IMR-90 (cell line): ENCODE results near the gene PSAP. TPM values are rescaled to one million over a fixed set of nuclear protein-coding genes. Genes with fewer than 3 reads are reported as not detected.

Source experiments
- ATAC-seq: fragments of 200-7000 bp; cut with Tn5 transposase; 2 replicates; pipeline ENCODE4 v1.9.1; 2020; ENCODE audit warnings: low read depth, mild to moderate bottlenecking, moderate library complexity
- BruUV-seq: library from RNA; stranded (reverse); fragments of 400-500 nt; replicated peaks from 2 replicates; lab custom pipeline; 2021; lab: Mats Ljungman, UMichigan
- CTCF ChIA-PET: fragments of 300-600 bp; formaldehyde crosslinking; extraction: SDS; loops from one replicate; lab custom pipeline; 2021; ENCODE audit warnings: antibody characterized with exemption; lab: Yijun Ruan, JAX
- POLR2A ChIA-PET: fragments of 300-600 bp; sonication (Branson Sonifier 250); formaldehyde crosslinking; loops from one replicate; lab custom pipeline; 2022; ENCODE audit warnings: antibody characterized with exemption; ENCODE audit not compliant: unreplicated experiment; lab: Charles Lee
- DNase-seq: peaks from one replicate; pipeline ENCODE4 v3.0.0; 2013
- H2AFZ ChIP-seq: replicated peaks from 2 replicates; pipeline ENCODE3; 2013; ENCODE audit warnings: low read length, mild to moderate bottlenecking; ENCODE audit not compliant: poor library complexity
- H2AK5ac ChIP-seq: 2 replicates; pipeline ENCODE4 v1.6.1; 2013; ENCODE audit warnings: low read depth, low read length, inconsistent platforms
- H2AK9ac ChIP-seq: replicated peaks from 2 replicates; pipeline ENCODE3; 2013; ENCODE audit warnings: mild to moderate bottlenecking, low read depth, low read length, moderate library complexity; ENCODE audit not compliant: poor library complexity
- H2BK120ac ChIP-seq: 2 replicates; pipeline ENCODE4 v1.6.1; 2013; ENCODE audit warnings: low read depth, low read length, inconsistent platforms
- H2BK15ac ChIP-seq: 3 replicates; pipeline ENCODE4 v1.6.1; 2013; ENCODE audit warnings: low read depth, low read length, inconsistent platforms
- H2BK20ac ChIP-seq: 2 replicates; pipeline ENCODE4 v1.6.1; 2013; ENCODE audit warnings: low read depth, mild to moderate bottlenecking, inconsistent platforms, low read length, moderate library complexity
- H2BK5ac ChIP-seq: 2 replicates; pipeline ENCODE4 v1.6.1; 2013; ENCODE audit warnings: mild to moderate bottlenecking, low read depth, low read length, inconsistent platforms; ENCODE audit not compliant: poor library complexity, severe bottlenecking
- H3K14ac ChIP-seq: replicated peaks from 2 replicates; pipeline ENCODE4 v1.6.1; 2013; ENCODE audit warnings: low read depth, low read length, inconsistent platforms
- H3K18ac ChIP-seq: 2 replicates; pipeline ENCODE4 v1.6.1; 2013; ENCODE audit warnings: low read depth, low read length, control low read depth
- H3K23ac ChIP-seq: 2 replicates; pipeline ENCODE4 v1.6.1; 2013; ENCODE audit warnings: low read depth, low read length, inconsistent platforms
- H3K27ac ChIP-seq: 2 replicates; pipeline ENCODE4 v1.5.1; 2013; ENCODE audit warnings: mild to moderate bottlenecking, control low read depth, low read length; ENCODE audit not compliant: insufficient read depth
- H3K27me3 ChIP-seq: 2 replicates; pipeline ENCODE4 v1.6.1; 2013; ENCODE audit warnings: low read length; ENCODE audit not compliant: control insufficient read depth, insufficient read depth
- H3K36me3 ChIP-seq: 2 replicates; pipeline ENCODE4 v1.6.1; 2013; ENCODE audit warnings: low read length, mixed read lengths; ENCODE audit not compliant: control insufficient read depth, insufficient read depth
- H3K4ac ChIP-seq: 2 replicates; pipeline ENCODE4 v1.6.1; 2013; ENCODE audit warnings: low read depth, low read length, inconsistent platforms
- H3K4me1 ChIP-seq: 2 replicates; pipeline ENCODE4 v1.6.1; 2013; ENCODE audit warnings: low read length, mixed read lengths; ENCODE audit not compliant: control insufficient read depth, insufficient read depth
- H3K4me2 ChIP-seq: 2 replicates; pipeline ENCODE4 v1.6.1; 2013; ENCODE audit warnings: low read depth, mild to moderate bottlenecking, control low read depth, low read length, moderate library complexity
- H3K4me3 ChIP-seq: 2 replicates; pipeline ENCODE4 v1.5.1; 2013; ENCODE audit warnings: low read depth, mild to moderate bottlenecking, control low read depth, low read length, moderate library complexity; ENCODE audit not compliant: insufficient read depth
- H3K56ac ChIP-seq: 2 replicates; pipeline ENCODE4 v1.6.1; 2013; ENCODE audit warnings: low read length, inconsistent platforms; ENCODE audit not compliant: insufficient read depth; ENCODE audit errors: extremely low read depth
- H3K79me1 ChIP-seq, 2 experiments: 2 replicates each; pipeline ENCODE4 v1.6.1; 2013; ENCODE audit warnings: low read length in 2 of 2, inconsistent platforms in 1 of 2, low read depth in 1 of 2
- H3K9ac ChIP-seq: 2 replicates; pipeline ENCODE4 v1.6.1; 2013; ENCODE audit warnings: low read depth, low read length, control low read depth
- H3K9me1 ChIP-seq: 2 replicates; pipeline ENCODE4 v1.6.1; 2013; ENCODE audit warnings: low read length, inconsistent platforms; ENCODE audit not compliant: insufficient read depth
- H3K9me3 ChIP-seq: 2 replicates; pipeline ENCODE4 v1.6.1; 2013; ENCODE audit warnings: low read length; ENCODE audit not compliant: control insufficient read depth, insufficient read depth
- H4K20me1 ChIP-seq: 2 replicates; pipeline ENCODE4 v1.6.1; 2013; ENCODE audit warnings: low read length, inconsistent platforms; ENCODE audit not compliant: insufficient read depth
- H4K5ac ChIP-seq: 2 replicates; pipeline ENCODE4 v1.6.1; 2013; ENCODE audit warnings: mild to moderate bottlenecking, low read depth, low read length, control low read depth
- H4K8ac ChIP-seq, 2 experiments: 2 replicates each; pipeline ENCODE4 v1.6.1; 2013; ENCODE audit warnings: low read depth in 2 of 2, low read length in 2 of 2, control low read depth in 1 of 2, inconsistent platforms in 1 of 2
- H4K91ac ChIP-seq: 2 replicates; pipeline ENCODE4 v1.6.1; 2013; ENCODE audit warnings: low read depth, low read length, inconsistent platforms; ENCODE audit not compliant: insufficient read depth
- BHLHE40 ChIP-seq: fragments of 150-350 bp; IDR thresholded peaks from 2 replicates; pipeline ENCODE4 v1.6.1; 2016; ENCODE audit warnings: mild to moderate bottlenecking, low read depth, low read length
- NFE2L2 ChIP-seq: fragments of 150-350 bp; IDR thresholded peaks from 2 replicates; pipeline ENCODE4 v1.6.1; 2016; ENCODE audit warnings: low read depth, mild to moderate bottlenecking, low read length
- POLR2A ChIP-seq: IDR thresholded peaks from 2 replicates; pipeline ENCODE4 v1.6.1; 2012; ENCODE audit warnings: mild to moderate bottlenecking, low read depth, low read length
- RAD21 ChIP-seq: IDR thresholded peaks from 2 replicates; pipeline ENCODE4 v1.6.1; 2012; ENCODE audit warnings: low read length, improper control_type of control experiment
- RCOR1 ChIP-seq: IDR thresholded peaks from 2 replicates; pipeline ENCODE4 v1.6.1; 2012; ENCODE audit warnings: mild to moderate bottlenecking, low read length, improper control_type of control experiment; ENCODE audit not compliant: insufficient replicate concordance
- WGBS, 2 experiments: methylation state at CpG; one replicate each; pipeline versions ENCODE4 v1.1.5 to v1.1.7; 2013; ENCODE audit warnings: missing lambda C conversion rate in 2 of 2; ENCODE audit not compliant: insufficient read length in 1 of 2; ENCODE audit errors: extremely low coverage in 2 of 2; 5-methylcytosine and 5-hydroxymethylcytosine counted together
- dilution Hi-C: fragments of 300-500 bp; cut with HindIII; formaldehyde crosslinking; loops from one replicate; pipeline ENCODE4 v1.14.3; 2018; ENCODE audit warnings: low sequenced_read_pairs; ENCODE audit not compliant: unreplicated experiment
- in situ Hi-C: fragments of 300-500 bp; cut with MboI; formaldehyde crosslinking; loops from 3 replicates; pipeline ENCODE4 v1.14.3; 2019; ENCODE audit warnings: low sequenced_read_pairs, inconsistent platforms, mixed read lengths
- intact Hi-C: fragments of 100-400 bp; cut with micrococcal nuclease; formaldehyde crosslinking; loops from 2 replicates; pipeline ENCODE4 v1.10.0; 2022
- polyA plus RNA-seq, 3 experiments: library from polyadenylated mRNA; depleted of rRNA; stranded (reverse); fragments of >200 nt; gene quantifications; 2 replicates each; pipeline ENCODE4 v1.2.3, GENCODE V29; 2012; ENCODE audit warnings: low replicate concordance in 1 of 3
- total RNA-seq: library from RNA; depleted of rRNA; stranded (reverse); fragments of >200 nt; gene quantifications from 2 replicates; pipeline ENCODE4 v1.2.3, GENCODE V29; 2012

The PSAP gene
- total and polyA plus RNA-seq, 2 of the 4 experiments (the other 2 are of a cell fraction): 216 to 876 TPM

GRCh38 chr10:71819985-71820384, 31.1 kb downstream of the PSAP start:
- H3K18ac ChIP-seq: no peak overlapping the region
- H2BK5ac ChIP-seq: no peak overlapping the region
- intact Hi-C loops: no loop called here
- in situ Hi-C loops: loop anchor here (10.0 kb wide), 2 partner anchors 435 to 505 kb away; partner anchors contain the start of gene SLC29A3
- no peaks in the 10 kb centered on the region for H3K27me3 ChIP-seq
- DNase-seq (no peak), ATAC-seq (no peak)
- H2BK120ac ChIP-seq: no peak overlapping the region
- no peak overlapping the region for H3K4me2 ChIP-seq
- no peak overlapping the region for H3K56ac ChIP-seq
- WGBS, 2 experiments: 100% methylated on average over 1 of the region's 6 CpGs; no CpG with 5 or more reads in 1 of the 2 experiments
- H3K4ac ChIP-seq: no peak overlapping the region
- H3K4me1 ChIP-seq: no peaks in the 10 kb centered on the region
- no peak overlapping the region for H3K27ac ChIP-seq
- peaks cover 4 to 11% of the 10 kb centered on the region in 2 experiments; a peak in 3 of 4 replicates for H3K79me1 ChIP-seq
- TF ChIP-seq POLR2A (no peak), RCOR1 (no peak), BHLHE40 (no peak), RAD21 (no peak), NFE2L2 (no peak)
- no peak overlapping the region for H4K5ac ChIP-seq
- H4K20me1 ChIP-seq: peaks cover 26% of the 10 kb centered on the region
- H2BK20ac ChIP-seq: no peak overlapping the region
- H2AFZ ChIP-seq: no peak overlapping the region
- no peaks in the 10 kb centered on the region for H3K9me3 ChIP-seq
- H3K4me3 ChIP-seq: no peak overlapping the region
- ChIA-PET POLR2A (no interaction called here), CTCF (no interaction called here)
- H3K36me3 ChIP-seq: peaks cover 77% of the 10 kb centered on the region
- H2AK5ac ChIP-seq: no peak overlapping the region
- no peak overlapping the region for H4K91ac ChIP-seq
- H4K8ac ChIP-seq: no peak overlapping the region
- BruUV-seq: no TSS peak
- H2AK9ac ChIP-seq: no peak overlapping the region
- no peak overlapping the region for H3K14ac ChIP-seq
- H2BK15ac ChIP-seq: no peak overlapping the region
- peaks cover 3% of the 10 kb centered on the region; the same call in 1 of the 2 replicates for H3K9me1 ChIP-seq
- H3K9ac ChIP-seq: no peak overlapping the region
- dilution Hi-C loops: no loop called here
- H3K23ac ChIP-seq: no peak overlapping the region
